H1 (cell line): ENCODE data around the gene ANKRD27. TPM values are rescaled to one million over a fixed set of nuclear protein-coding genes. Genes with fewer than 3 reads are reported as not detected.

Source experiments
- CTCF ChIA-PET: fragments of 300-600 bp; sonication (Branson Sonifier 250); formaldehyde crosslinking; loops from one replicate; lab custom pipeline; 2021; ENCODE audit not compliant: partially characterized antibody; lab: Charles Lee
- POLR2A ChIA-PET: fragments of 300-600 bp; sonication (Branson Sonifier 250); formaldehyde crosslinking; loops from one replicate; lab custom pipeline; 2021; ENCODE audit warnings: inconsistent platforms; ENCODE audit not compliant: partially characterized antibody; lab: Charles Lee
- DNase-seq, 2 experiments: peaks; one replicate each; pipeline versions ENCODE4 v3.0.0 to v3.0.0-alpha.2; 2010 to 2022; ENCODE audit warnings: low spot score in 2 of 2, low read depth in 1 of 2, mixed read lengths in 1 of 2
- FAIRE-seq: peaks from 2 replicates; lab custom pipeline; 2011; peaks lifted over from hg19 to GRCh38; lab: Jason Lieb, UNC
- H2AFZ ChIP-seq: 2 replicates; pipeline ENCODE4 v1.8.1; 2012; ENCODE audit warnings: low read length, inconsistent platforms
- H2AK5ac ChIP-seq: 2 replicates; pipeline ENCODE4 v1.6.1; 2013; ENCODE audit warnings: low read depth, low read length
- H2BK120ac ChIP-seq: replicated peaks from 2 replicates; pipeline ENCODE3; 2013; ENCODE audit warnings: low read depth, low read length, inconsistent platforms
- H2BK12ac ChIP-seq: 2 replicates; pipeline ENCODE4 v1.6.1; 2013; ENCODE audit warnings: low read depth, low read length
- H2BK15ac ChIP-seq: 2 replicates; pipeline ENCODE4 v1.6.1; 2013; ENCODE audit warnings: low read length
- H2BK20ac ChIP-seq: 2 replicates; pipeline ENCODE4 v1.6.1; 2013; ENCODE audit warnings: low read length
- H2BK5ac ChIP-seq: 2 replicates; pipeline ENCODE4 v1.6.1; 2013; ENCODE audit warnings: low read depth, low read length
- H3K14ac ChIP-seq: 2 replicates; pipeline ENCODE4 v1.6.1; 2013; ENCODE audit warnings: inconsistent platforms; ENCODE audit not compliant: insufficient read length
- H3K18ac ChIP-seq: 2 replicates; pipeline ENCODE4 v1.6.1; 2013; ENCODE audit warnings: low read length; ENCODE audit errors: extremely low read depth
- H3K23ac ChIP-seq: 2 replicates; pipeline ENCODE4 v1.6.1; 2013; ENCODE audit warnings: inconsistent platforms; ENCODE audit not compliant: insufficient read length
- H3K23me2 ChIP-seq: 2 replicates; pipeline ENCODE4 v1.6.1; 2013; ENCODE audit warnings: low read depth, low read length
- H3K27ac ChIP-seq: 2 replicates; pipeline ENCODE4 v1.6.1; 2011; ENCODE audit warnings: low read depth, low read length, inconsistent platforms
- H3K27me3 ChIP-seq, 4 experiments: replicated peaks in 1 of 4; 1 replicate in 1 of 4; 2 replicates in 3 of 4; pipeline versions ENCODE4 v1.6.1 to v1.8.1; 2011 to 2013; ENCODE audit warnings: low read length in 3 of 4, mild to moderate bottlenecking in 3 of 4, inconsistent platforms in 2 of 4, mixed read lengths in 2 of 4, moderate library complexity in 1 of 4; ENCODE audit not compliant: control insufficient read depth in 3 of 4, insufficient read depth in 3 of 4; ENCODE audit errors: extremely low read depth in 1 of 4
- H3K36me3 ChIP-seq, 4 experiments: 2 replicates each; pipeline versions ENCODE4 v1.6.1 to v1.8.1; 2011 to 2013; ENCODE audit warnings: mild to moderate bottlenecking in 4 of 4, low read length in 3 of 4, moderate library complexity in 2 of 4, control low read depth in 1 of 4, inconsistent platforms in 1 of 4; ENCODE audit not compliant: insufficient read depth in 4 of 4, control insufficient read depth in 2 of 4
- H3K4ac ChIP-seq: replicated peaks from 2 replicates; pipeline ENCODE3; 2013; ENCODE audit warnings: low read length, low read depth, mixed read lengths, inconsistent platforms; ENCODE audit not compliant: insufficient read length
- H3K4me1 ChIP-seq, 4 experiments: replicated peaks in 1 of 4; 1 replicate in 1 of 4; 2 replicates in 3 of 4; pipeline versions ENCODE4 v1.6.1 to v1.8.1; 2011 to 2013; ENCODE audit warnings: low read length in 3 of 4, inconsistent platforms in 2 of 4, mixed read lengths in 1 of 4; ENCODE audit not compliant: insufficient read depth in 4 of 4, control insufficient read depth in 3 of 4
- H3K4me2 ChIP-seq, 2 experiments: 2 replicates each; pipeline versions ENCODE4 v1.6.1 to v1.8.1; 2011 to 2013; ENCODE audit warnings: low read depth in 2 of 2, low read length in 2 of 2, control low read depth in 1 of 2, inconsistent platforms in 1 of 2, mild to moderate bottlenecking in 1 of 2; ENCODE audit not compliant: insufficient read depth in 1 of 2
- H3K4me3 ChIP-seq, 4 experiments: fragments of 200-600, 300-600 bp in 1 of 4; sonication (generic), shearing (Covaris generic), sonication (Bioruptor Twin) in 1 of 4; 2 replicates each; pipeline versions ENCODE4 v1.5.1 to v1.8.1; 2011 to 2016; ENCODE audit warnings: low read length in 4 of 4, low read depth in 3 of 4, control low read depth in 2 of 4, inconsistent platforms in 2 of 4, mild to moderate bottlenecking in 2 of 4, mixed read lengths in 1 of 4, moderate library complexity in 1 of 4; ENCODE audit not compliant: insufficient read depth in 2 of 4; ENCODE audit errors: extremely low read depth in 1 of 4
- H3K56ac ChIP-seq: replicated peaks from 2 replicates; pipeline ENCODE3; 2013; ENCODE audit warnings: low read depth, mild to moderate bottlenecking, mixed read lengths, low read length, inconsistent platforms; ENCODE audit not compliant: insufficient read length
- H3K79me1 ChIP-seq: 2 replicates; pipeline ENCODE4 v1.6.1; 2013; ENCODE audit warnings: low read depth, low read length, control low read depth
- H3K79me2 ChIP-seq, 2 experiments: 2 replicates each; pipeline versions ENCODE4 v1.6.1 to v1.8.1; 2012 to 2013; ENCODE audit warnings: low read length in 2 of 2, mild to moderate bottlenecking in 2 of 2, inconsistent platforms in 1 of 2; ENCODE audit not compliant: insufficient read depth in 2 of 2, control insufficient read depth in 1 of 2
- H3K9ac ChIP-seq, 4 experiments: replicated peaks in 1 of 4; 1 replicate in 1 of 4; 2 replicates in 3 of 4; pipeline versions ENCODE4 v1.6.1 to v1.8.1; 2011 to 2013; ENCODE audit warnings: low read depth in 3 of 4, low read length in 3 of 4, control low read depth in 2 of 4, mild to moderate bottlenecking in 2 of 4, moderate library complexity in 2 of 4, inconsistent platforms in 1 of 4; ENCODE audit errors: extremely low read depth in 1 of 4
- H3K9me3 ChIP-seq, 2 experiments: 2 replicates each; pipeline versions ENCODE4 v1.6.1 to v1.8.1; 2012 to 2013; ENCODE audit warnings: mild to moderate bottlenecking in 2 of 2, moderate library complexity in 2 of 2, control low read depth in 1 of 2, inconsistent platforms in 1 of 2, low read depth in 1 of 2, low read length in 1 of 2, mixed read lengths in 1 of 2; ENCODE audit not compliant: insufficient read depth in 2 of 2
- H4K20me1 ChIP-seq, 2 experiments: replicated peaks in 1 of 2; 2 replicates each; pipeline versions ENCODE3 to v1.8.1; 2011 to 2013; ENCODE audit warnings: inconsistent platforms in 2 of 2, low read length in 2 of 2, mild to moderate bottlenecking in 1 of 2; ENCODE audit not compliant: insufficient read depth in 2 of 2, control insufficient read depth in 1 of 2
- H4K5ac ChIP-seq: 2 replicates; pipeline ENCODE4 v1.6.1; 2013; ENCODE audit warnings: low read length, low read depth, mixed read lengths, inconsistent platforms; ENCODE audit not compliant: insufficient read length
- H4K8ac ChIP-seq: 2 replicates; pipeline ENCODE4 v1.8.0; 2013; ENCODE audit warnings: mild to moderate bottlenecking, moderate library complexity, low read length, inconsistent platforms; ENCODE audit not compliant: insufficient read depth; ENCODE audit errors: extremely low read depth
- H4K91ac ChIP-seq: replicated peaks from 2 replicates; pipeline ENCODE3; 2013; ENCODE audit warnings: low read length, mixed read lengths, inconsistent platforms; ENCODE audit not compliant: insufficient read length
- ASH2L ChIP-seq: fragments of 200-600, 300-600 bp; sonication (generic); IDR thresholded peaks from one replicate; pipeline ENCODE4 v1.7.1; 2017; ENCODE audit warnings: low read length
- ATF2 ChIP-seq: IDR thresholded peaks from 2 replicates; pipeline ENCODE4 v1.6.1; 2012; ENCODE audit warnings: low read length, inconsistent platforms
- BCL11A ChIP-seq, 2 experiments: IDR thresholded peaks; one replicate each; pipeline ENCODE4 v1.6.1; 2011; ENCODE audit warnings: low read depth in 2 of 2, low read length in 2 of 2, mild to moderate bottlenecking in 2 of 2
- E2F6 ChIP-seq: IDR thresholded peaks from 2 replicates; pipeline ENCODE4 v1.6.1; 2012; ENCODE audit warnings: inconsistent platforms
- EZH2 ChIP-seq: fragments of 200-600 bp; sonication (generic); IDR thresholded peaks from 2 replicates; pipeline ENCODE4 v1.7.1; 2012; ENCODE audit warnings: low read depth, mild to moderate bottlenecking, moderate library complexity, low read length, inconsistent platforms; ENCODE audit not compliant: severe bottlenecking
- KDM4A ChIP-seq: IDR thresholded peaks from one replicate; pipeline ENCODE4 v1.7.1; 2012; ENCODE audit warnings: low read depth, mild to moderate bottlenecking, moderate library complexity, low read length, inconsistent platforms; ENCODE audit not compliant: severe bottlenecking
- MAFK ChIP-seq: IDR thresholded peaks from 2 replicates; pipeline ENCODE4 v1.6.1; 2012; ENCODE audit warnings: low read depth, mild to moderate bottlenecking, improper control_type of control experiment, low read length
- RAD21 ChIP-seq, 2 experiments: IDR thresholded peaks in 1 of 2; conservative IDR thresholded peaks in 1 of 2; 2 replicates each; pipeline ENCODE4 v1.6.1; 2011; ENCODE audit warnings: low read depth in 2 of 2, low read length in 2 of 2, improper control_type of control experiment in 1 of 2, inconsistent platforms in 1 of 2, mild to moderate bottlenecking in 1 of 2, moderate library complexity in 1 of 2
- SIRT6 ChIP-seq: IDR thresholded peaks from one replicate; pipeline ENCODE4 v1.7.1; 2012; ENCODE audit warnings: low read length, inconsistent platforms
- SP4 ChIP-seq: IDR thresholded peaks from 2 replicates; pipeline ENCODE4 v1.6.1; 2012; ENCODE audit warnings: low read length, inconsistent platforms
- WGBS, 2 experiments: shearing (Covaris generic) in 1 of 2; methylation state at CpG; one replicate each; pipeline versions ENCODE4 v1.1.6 to v1.1.7; 2013 to 2015; ENCODE audit warnings: low lambda C conversion rate in 2 of 2, mixed read lengths in 2 of 2, inconsistent platforms in 1 of 2, low coverage in 1 of 2, missing lambda C conversion rate in 1 of 2; ENCODE audit not compliant: insufficient replicate concordance in 2 of 2, insufficient coverage in 1 of 2, insufficient read length in 1 of 2; ENCODE audit errors: extremely low coverage in 1 of 2, missing lambda C conversion rate in 1 of 2; 5-methylcytosine and 5-hydroxymethylcytosine counted together
- polyA plus RNA-seq, 7 experiments: library from polyadenylated mRNA; depleted of rRNA in 3 of 7; stranded (reverse) in 5 of 7; unstranded in 2 of 7; fragments of >200 nt in 5 of 7; fragments of 200-250 nt in 2 of 7; gene quantifications; 1 replicate in 5 of 7; 2 replicates in 1 of 7; 4 replicates in 1 of 7; pipeline versions ENCODE4 v1.2.1 to v1.2.3, GENCODE V29; 2011 to 2013; ENCODE audit warnings: missing spikeins in 2 of 7, mixed read lengths in 2 of 7
- total RNA-seq: library from RNA; stranded (reverse); fragmentation: NEBNext Ultra II Directional; extraction: Animal tissue kit (Norgen Biotek cat#: 25700); gene quantifications from 2 replicates; pipeline ENCODE4 v1.2.1, GENCODE V29; 2021

ANKRD27 gene
- total and polyA plus RNA-seq, 2 of the 8 experiments (the other 6 are each of a cell fraction or from before 2014, with no cell fraction given): 27.9 to 55.7 TPM

- no peak overlapping the region for H4K8ac ChIP-seq
- H3K36me3 ChIP-seq: no peaks in the 10 kb centered on the region
- H3K4me2 ChIP-seq: no peak overlapping the region
- no peak overlapping the region for H2BK12ac ChIP-seq
- H3K14ac ChIP-seq: no peak overlapping the region
- WGBS, 2 experiments: 80% methylated on average over 3 of the region's 22 CpGs; no CpG with 5 or more reads in 1 of the 2 experiments
- ChIA-PET CTCF (interaction anchor here (0.6 to 1.0 kb wide), 3 partner anchors 12 to 84 kb away, joined by 3 to 4 read pairs (median 3); no protein-coding TSS in a partner anchor), POLR2A (no interaction called here)
- H3K18ac ChIP-seq: no peak overlapping the region
- peaks cover 0 to 5% of the 10 kb centered on the region in 2 experiments; a peak in 1 of 4 replicates for H3K9me3 ChIP-seq
- FAIRE-seq: no peak
- no peak overlapping the region for H2BK20ac ChIP-seq
- no peaks in the 10 kb centered on the region for H4K20me1 ChIP-seq
- no peak overlapping the region for H2AFZ ChIP-seq
- no peaks in the 10 kb centered on the region for H3K27me3 ChIP-seq
- H3K4me3 ChIP-seq: no peak overlapping the region
- H3K56ac ChIP-seq: no peak overlapping the region
- no peak overlapping the region for H3K27ac ChIP-seq
- H3K4me1 ChIP-seq: peaks cover 0 to 3% (median 1%) of the 10 kb centered on the region in 4 experiments; a peak in 2 of 7 replicates
- no peak overlapping the region for H4K5ac ChIP-seq
- H4K91ac ChIP-seq: no peak overlapping the region
- H3K79me2 ChIP-seq: no peaks in the 10 kb centered on the region
- no peaks in the 10 kb centered on the region for H3K79me1 ChIP-seq
- H2BK15ac ChIP-seq: no peak overlapping the region
- H3K4ac ChIP-seq: no peak overlapping the region
- H3K23ac ChIP-seq: no peak overlapping the region
- no peak overlapping the region for H3K9ac ChIP-seq
- no peak for DNase-seq
- no peak overlapping the region for H2BK5ac ChIP-seq
- H2BK120ac ChIP-seq: no peak overlapping the region
- peaks cover 1% of the 10 kb centered on the region; the same call in 1 of the 2 replicates for H3K23me2 ChIP-seq
- no peak overlapping the region for H2AK5ac ChIP-seq
- TF ChIP-seq KDM4A: no peak
- TF ChIP-seq SP4: no peak
- no peak for TF ChIP-seq E2F6
- peak; percentile 32 to 55; a peak in 3 of 4 replicates for TF ChIP-seq RAD21 (IDR thresholded peaks at IDR 0.05 in 1 of 2, conservative IDR thresholded peaks at IDR 0.05 in 1 of 2; ENCODE audit: low read depth in 2 of 2, low read length in 2 of 2)
- TF ChIP-seq SIRT6: no peak
- no peak for TF ChIP-seq MAFK
- TF ChIP-seq BCL11A (IDR thresholded peaks at IDR 0.05; ENCODE audit: low read depth in 2 of 2, low read length in 2 of 2): no peak
- TF ChIP-seq EZH2: no peak
- no peak for TF ChIP-seq ATF2
- TF ChIP-seq ASH2L: no peak
These were observed 45.4 kb upstream of the ANKRD27 start for GRCh38 chr19:32720216-32720935.
